GDM1 (cell line): Measurements from ENCODE around the gene VEGFA.
A peak's percentile ranks its signal among the peaks of the same experiment; 100 is the strongest.

Source experiments
- DNase-seq: peaks from one replicate; lab custom pipeline; 2025; lab: John Stamatoyannopoulos, UW

The VEGFA gene

DNA sequence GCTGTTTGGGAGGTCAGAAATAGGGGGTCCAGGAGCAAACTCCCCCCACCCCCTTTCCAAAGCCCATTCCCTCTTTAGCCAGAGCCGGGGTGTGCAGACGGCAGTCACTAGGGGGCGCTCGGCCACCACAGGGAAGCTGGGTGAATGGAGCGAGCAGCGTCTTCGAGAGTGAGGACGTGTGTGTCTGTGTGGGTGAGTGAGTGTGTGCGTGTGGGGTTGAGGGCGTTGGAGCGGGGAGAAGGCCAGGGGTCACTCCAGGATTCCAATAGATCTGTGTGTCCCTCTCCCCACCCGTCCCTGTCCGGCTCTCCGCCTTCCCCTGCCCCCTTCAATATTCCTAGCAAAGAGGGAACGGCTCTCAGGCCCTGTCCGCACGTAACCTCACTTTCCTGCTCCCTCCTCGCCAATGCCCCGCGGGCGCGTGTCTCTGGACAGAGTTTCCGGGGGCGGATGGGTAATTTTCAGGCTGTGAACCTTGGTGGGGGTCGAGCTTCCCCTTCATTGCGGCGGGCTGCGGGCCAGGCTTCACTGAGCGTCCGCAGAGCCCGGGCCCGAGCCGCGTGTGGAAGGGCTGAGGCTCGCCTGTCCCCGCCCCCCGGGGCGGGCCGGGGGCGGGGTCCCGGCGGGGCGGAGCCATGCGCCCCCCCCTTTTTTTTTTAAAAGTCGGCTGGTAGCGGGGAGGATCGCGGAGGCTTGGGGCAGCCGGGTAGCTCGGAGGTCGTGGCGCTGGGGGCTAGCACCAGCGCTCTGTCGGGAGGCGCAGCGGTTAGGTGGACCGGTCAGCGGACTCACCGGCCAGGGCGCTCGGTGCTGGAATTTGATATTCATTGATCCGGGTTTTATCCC, at the start of gene VEGFA:
Gene VEGFA, plus strand, starts transcription at position 686 of the 846 bp plus-strand sequence.
- DNase-seq, result peak; percentile 74

DNA sequence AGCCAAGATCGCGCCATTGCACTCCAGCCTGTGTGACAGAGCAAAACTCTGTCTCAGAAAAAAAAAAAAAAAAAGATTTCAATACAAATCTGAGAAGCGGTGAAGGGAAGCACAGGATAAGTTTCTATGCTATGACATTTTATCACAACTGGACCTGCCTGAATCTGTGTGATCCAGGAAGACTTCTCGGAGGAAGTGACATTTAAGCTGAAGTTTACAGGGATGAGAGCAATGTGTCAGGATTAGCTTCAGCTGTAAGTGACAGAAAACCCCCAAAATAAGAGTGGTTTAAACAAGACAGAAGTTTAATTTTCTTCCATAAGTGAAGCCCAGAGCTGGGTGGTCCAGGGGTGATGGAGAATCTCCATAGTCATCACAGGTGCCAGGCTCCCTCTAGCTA, 49.0 kb upstream of the VEGFA start:
- DNase-seq, result no peak

DNA sequence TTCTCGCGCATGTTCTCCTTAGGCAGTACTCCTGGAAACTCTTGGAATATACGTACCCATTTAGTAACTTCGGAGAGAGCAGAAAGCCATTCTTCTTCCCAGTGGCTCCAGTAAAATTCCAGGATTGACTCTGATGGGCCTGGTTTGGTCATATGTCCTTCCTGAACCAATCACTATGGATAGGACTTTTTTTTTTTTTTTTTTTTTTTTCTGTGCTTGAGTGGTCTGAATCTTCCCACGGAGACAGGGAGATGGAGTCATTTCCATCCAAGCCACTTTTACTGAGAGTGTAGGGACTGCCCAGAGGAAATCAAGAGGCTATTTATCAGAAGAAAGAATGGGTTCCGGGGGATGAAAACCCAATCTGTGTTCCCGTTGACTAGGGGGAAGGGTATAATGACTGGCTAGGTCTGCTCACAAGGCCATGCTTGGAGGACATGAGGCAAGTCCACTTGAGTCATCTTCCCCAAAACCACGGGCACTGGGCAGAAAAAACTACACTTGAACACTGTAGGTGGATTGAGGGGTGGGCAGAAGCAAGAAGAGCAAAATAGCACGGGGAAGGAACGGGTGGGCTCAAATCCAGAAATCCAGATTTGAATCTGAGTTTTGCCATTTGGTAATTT, 47.0 kb upstream of the VEGFA start:
- DNase-seq, result no peak

DNA sequence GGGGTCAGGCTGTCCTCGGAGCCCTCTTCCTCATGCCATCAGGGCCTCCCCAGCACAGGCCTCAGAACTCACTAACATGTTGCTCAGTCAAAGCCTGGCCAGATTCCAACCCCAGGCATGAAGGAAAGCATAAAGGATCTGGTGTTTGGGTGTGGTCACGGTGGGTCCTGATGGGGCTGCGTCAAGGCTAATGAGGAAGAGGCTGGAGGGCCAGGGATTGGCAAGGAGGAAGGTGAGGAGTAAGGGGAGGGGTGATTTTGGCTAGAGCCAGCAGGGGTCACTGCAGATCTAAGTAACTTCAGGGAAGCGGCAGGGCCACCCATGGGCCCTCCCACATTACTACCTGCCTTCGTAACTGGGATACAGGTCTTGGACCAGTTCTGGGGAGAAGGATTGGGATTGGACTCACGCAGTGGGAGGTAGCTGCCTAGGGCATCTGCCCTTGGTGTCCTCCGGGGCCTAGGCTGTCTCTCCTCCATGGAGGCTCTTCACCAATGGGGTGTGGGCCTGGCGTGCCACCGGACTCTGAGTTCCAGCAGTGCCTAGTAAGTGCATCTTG, 46.2 kb upstream of the VEGFA start:
- peak; percentile 59 for DNase-seq

DNA sequence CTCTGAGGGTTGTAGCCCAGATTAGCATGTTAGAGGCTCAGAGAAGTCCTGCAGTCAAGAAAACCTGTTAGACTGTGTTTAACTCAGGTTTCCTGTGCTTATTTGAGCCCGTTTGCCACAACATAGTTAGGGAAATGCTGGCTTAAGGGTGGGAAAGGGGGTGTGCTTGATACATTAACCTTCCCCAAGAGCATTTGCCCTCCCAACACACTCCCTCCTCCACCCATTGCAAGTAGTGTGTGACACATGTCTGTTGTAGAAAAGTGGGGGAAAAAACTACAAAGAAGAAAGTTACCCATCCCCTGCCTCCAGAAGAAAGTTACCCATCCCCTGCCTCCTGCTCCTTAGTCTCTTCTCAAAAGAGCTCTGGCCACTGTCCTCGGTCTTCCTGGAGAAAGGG, 45.7 kb upstream of the VEGFA start:
- DNase-seq, result no peak

DNA sequence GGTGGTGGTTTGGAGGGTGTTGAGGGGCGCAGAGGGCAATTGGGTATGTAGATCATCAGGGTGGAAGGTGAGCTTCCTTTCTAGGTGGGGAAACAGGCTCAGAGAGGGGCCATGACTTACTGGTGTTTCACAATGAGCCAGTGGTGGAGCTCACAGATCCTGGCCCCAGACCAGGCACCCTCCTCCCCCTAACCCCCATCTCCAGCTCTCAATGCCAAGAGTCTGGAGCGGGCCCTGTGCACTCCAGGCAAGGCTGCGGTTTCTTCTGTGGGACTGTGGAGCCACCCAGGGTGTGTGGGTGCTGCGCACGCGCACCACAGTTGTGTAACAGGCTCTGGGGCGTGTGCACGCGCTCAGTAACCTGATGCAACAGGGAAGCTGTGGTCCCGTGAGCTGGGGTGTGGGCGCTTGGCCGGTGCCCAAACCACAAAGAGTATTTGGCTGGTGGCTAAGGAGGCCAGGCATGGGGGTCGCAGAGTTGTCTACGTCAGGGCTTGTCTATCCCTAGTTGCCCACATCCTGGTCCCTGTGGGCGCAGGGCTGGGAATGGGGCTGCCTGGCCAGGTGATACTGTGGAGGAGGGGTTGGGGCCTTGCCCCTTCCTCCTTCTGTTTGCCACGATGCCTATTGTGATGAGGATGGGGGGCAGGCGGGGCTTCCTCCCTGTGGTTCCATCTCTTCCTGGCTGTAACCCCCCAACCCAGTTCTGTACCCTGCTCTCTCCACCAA, 44.9 kb upstream of the VEGFA start:
- peak; percentile 94 for DNase-seq

DNA sequence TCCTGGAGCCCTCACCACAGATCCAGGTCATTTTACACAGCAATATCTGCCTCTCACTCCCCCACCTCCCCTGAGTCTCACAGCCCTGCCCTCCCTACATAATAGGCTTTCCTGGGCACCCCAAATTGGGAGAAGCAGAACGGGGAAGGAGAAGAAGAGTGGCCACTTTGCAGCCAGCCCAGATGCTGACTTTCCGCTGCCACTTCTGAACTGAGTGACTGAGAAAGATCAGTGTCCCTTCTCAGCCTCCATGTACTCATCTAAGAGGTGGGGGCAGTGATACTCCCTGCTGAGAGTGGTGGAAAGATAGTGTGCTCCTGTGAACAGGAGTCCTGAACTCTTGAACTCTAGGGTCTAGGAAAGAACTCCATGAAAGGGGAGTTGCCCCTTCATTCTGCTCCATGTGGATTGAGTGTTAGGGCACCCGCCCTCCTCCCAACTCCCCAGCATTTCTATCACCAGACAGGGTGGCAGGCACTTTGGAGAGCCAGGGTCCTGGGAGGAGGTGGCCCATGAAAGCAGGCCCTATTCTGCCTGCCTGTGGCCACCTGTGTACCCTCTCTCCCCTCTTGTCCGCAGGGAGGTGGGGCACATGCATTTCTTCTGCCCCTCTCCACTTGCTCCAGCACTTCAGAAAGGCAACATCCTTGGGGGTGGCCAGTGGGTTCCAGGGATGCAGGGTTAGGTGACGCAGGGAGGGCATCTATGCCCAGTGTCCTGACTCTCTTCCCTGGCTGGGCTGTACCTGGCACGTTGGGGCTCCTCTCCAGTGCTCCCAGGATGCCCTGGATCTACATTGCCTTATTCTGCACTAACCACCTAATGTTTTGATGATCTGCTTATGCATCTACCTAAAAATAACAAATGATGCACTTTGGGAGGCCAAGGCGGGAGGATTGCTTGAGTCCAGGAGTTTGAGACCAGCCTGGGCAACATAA, 44.1 kb upstream of the VEGFA start:
- DNase-seq, result no peak

DNA sequence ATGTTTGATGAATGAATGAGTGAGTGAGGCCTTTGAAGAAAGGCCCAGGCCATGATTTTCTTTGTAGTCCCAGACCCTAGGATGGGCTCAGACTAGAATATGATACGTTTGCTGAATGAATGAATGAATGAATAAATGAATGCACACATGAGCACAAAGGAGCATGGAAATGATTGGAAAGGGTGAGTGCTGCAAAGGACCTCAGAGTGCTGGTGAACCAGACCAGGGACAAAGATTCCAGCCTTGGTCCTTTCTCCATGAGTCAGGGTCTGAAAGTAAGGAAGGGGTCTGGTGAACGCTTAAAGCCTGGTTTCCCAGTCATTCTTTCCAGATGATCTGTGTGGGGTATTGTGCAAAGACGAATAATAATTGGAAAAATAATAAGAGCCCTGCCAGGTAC, 42.4 kb upstream of the VEGFA start:
- DNase-seq, result no peak

DNA sequence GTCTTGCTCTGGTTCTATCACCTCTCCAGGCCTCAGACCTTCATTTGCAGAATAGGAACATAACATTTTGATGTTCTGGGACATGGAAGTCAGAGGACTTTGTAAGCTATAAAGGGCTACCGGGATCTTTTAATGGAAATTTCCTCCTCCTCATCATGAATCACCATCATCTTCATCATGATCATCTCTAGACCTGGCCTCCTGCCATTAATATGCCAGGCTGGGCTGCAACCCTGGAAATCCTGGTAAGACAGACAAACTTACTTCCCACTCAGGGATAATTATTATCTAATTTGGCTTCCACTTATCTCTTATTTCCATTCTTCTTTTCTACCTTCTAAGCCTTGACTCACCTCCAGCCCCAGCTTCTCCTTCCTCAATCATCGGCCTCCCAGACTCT, 41.4 kb upstream of the VEGFA start:
- no peak for DNase-seq

DNA sequence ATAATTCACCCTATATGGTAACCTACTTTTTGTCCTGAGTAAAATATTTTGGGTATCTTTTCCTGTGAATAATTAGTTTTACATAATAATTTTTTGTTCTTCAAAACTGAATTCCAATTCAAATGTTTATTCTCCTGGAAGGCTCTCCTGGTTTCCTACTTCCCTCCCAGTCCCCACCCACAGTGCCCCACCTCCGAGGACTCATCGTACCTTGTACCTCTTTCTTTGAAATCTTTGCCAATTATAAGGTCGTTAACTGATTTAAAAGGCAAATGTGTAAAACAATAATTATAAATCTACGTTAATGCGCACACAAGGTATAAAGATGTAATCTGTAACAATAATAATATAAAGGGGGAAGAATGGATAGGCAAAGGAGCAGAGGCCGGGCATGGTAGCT, 40.5 kb upstream of the VEGFA start:
- DNase-seq, result no peak

DNA sequence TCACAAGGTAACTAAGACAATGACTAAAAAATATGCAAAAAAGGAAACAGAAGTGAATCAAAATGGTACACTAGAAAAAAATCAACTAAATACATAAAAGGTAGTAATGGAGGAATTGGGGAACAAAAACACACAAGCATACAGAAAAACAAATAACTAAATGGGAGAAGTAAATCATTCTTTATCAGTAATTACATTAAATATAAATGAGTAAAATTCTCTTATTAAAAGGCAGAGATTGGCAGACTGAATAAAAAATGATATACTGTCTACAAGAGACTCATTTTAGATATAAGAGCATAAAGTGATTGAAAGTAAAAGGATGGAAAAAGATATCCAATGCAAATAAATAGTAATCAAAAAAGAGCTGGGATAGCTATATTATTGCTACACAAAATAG, 39.4 kb upstream of the VEGFA start:
- no peak for DNase-seq

DNA sequence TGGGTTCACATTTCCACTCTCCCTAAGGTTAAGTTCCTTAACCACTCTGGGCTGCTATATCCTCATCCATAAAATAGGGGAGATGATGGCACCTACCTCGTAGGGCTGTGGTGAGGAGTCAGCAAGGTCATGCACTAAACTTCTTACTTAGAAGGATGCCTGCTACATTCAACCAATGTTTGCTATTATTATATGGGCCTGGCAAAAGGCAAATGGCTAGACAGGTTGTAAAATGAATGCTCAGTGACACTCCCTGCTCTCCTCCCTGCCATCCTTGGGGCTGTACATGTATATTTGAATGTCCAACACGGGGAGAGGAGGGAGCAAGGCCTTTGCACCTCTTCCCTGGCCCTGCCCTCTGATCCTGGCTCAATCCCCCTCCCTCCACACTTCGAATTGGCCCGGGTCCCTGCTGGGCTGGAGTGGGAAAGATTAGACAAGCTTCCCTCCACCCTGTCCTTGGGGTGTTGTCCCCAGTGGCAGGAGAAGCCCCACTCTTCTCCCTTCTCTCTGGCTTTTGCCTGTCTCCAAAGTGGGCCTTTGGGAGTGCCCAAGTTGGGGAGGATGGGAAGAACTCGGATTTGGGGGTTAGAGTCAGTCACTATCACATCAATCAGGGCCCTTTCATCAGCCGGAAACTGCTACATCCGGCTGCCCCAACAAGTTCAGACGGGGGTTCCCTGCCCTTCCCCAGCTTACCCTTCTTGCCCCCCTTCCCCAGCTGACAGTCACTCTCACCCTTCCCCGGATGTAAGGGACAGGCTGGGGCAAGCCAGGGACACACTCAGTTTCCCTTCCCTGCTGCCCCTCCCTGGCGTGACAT, 36.3 kb upstream of the VEGFA start:
- no peak for DNase-seq

DNA sequence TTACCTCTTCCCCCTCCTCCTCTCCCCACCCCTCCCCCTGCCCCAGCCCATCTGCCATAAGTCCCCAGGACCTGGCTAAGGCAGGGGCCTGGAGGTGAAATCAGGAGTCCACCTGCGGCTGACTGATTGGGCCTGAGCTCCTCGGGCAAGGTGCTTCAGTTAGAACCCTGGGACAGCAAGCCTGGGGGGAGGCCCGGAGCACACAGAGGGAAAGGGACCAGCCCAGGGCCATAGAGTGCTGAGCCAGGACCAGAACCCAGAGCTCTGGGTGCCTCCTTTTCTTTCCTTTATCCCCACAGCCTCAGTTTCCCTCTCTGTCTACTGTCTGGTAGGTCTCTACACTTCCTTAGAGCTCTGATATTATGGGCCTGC, 35.7 kb upstream of the VEGFA start:
- DNase-seq, result no peak

DNA sequence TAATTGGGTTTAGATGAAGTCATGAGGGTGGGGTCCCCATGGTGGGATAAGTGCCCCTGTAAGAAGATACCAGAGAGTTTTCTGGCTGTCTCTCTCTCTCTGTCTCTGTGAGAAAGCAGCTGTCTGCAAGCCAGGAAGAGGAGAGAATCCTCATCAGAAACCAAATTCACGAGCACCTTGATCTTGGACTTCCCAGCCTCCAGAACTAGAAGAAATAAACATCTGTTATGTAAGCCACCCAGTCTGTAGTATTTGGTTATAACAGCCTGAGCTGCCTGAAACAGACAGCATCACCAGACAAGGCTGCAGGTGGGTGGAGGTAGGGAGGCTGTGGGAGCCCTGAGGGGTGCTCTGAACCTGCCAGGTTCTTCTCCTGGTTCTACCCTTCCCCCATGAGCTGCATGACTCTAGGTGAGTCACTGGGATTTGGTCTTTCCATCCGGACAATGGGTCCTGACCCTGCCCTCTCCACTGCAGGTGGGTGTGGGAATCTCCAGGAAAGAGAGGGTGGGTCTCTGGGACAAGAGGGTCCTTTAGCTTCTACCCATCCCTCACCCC, 34.3 kb upstream of the VEGFA start:
- no peak for DNase-seq

DNA sequence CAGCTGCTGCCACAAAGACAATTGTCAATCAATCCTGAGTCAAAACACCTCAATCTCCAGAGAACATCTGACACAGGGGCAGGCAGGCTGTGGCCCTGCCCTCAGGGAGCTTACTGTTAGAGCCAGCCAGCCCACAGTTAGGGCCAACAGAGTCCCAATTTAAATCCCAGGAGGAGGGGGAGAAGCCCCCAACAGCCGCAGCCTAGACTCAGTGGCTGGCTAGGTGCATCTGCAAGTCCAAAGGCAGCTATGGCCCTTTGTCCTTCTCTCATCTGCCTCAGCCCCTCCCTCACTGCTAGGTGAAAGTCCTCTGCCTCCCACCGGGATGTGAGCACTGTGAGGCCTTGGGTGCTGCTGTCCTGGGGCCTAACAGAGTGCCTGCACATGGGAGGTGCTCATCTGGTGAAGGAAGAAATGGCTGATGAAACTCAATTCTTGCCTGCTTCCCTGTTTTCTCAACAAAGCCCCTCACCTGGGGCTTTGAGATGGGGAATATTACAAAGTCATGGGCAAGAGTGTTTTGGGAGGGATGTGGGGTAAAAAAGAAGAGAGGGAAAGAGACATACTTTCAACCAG, 33.7 kb upstream of the VEGFA start:
- DNase-seq, result no peak

DNA sequence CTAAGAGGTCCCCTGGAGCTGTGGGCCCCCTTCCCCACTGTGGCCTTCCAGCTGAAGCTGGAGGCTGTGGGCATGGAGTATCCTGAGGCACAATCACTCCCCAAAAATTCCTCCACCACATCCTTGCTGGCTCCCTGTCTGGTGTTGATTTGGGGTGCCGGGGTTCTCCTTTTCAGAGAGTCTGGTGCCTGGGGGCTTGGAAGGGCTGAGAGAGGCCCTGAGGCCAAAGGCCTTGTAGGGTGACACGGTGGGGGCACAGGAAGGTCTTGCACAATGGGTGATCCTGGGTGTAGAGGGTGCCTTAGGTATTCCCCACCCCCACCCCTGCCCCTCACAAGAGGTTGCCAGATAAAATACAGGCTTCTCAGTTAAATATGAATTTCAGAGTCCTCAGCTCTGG, 33.2 kb upstream of the VEGFA start:
- DNase-seq, result no peak

DNA sequence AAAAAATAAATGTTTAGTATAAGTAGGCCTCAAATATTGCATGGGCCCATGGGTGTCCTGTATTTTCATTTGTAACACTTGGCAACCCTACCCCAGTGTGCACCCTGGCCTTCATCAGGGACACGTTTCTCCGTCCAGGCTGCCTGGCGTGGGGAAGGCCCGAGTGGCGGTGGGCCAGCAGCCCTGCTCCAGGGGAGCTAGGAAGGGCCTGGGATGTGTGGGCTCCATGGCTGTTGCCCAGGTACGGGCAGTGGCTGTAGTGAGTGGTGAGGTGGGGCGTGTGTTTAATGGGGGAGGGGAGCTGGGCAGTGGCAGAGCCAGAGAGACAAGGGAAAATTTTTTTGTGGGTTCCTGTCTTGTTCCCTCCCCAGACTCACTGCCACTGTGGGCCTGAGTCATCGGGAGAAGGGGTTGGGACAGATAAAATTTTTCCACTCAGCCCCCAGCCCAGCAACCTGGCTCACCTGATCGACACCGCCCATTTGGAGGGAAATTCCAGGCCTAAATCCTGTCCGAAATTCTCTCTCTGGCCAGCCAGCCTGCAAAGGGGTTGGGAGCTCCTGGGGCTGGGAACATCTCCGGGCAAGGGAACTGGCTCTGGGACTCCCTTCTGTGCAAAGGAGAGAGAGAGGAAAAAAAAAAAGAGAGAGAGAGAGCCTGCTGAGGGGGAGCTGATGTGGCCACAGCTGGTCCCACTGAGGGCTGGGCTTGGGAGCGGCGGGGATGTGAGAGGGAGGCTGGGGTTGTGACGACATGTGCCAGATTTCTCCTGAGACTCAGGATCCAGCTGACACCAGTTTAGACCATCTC, 32.5 kb upstream of the VEGFA start:
- DNase-seq, result no peak

DNA sequence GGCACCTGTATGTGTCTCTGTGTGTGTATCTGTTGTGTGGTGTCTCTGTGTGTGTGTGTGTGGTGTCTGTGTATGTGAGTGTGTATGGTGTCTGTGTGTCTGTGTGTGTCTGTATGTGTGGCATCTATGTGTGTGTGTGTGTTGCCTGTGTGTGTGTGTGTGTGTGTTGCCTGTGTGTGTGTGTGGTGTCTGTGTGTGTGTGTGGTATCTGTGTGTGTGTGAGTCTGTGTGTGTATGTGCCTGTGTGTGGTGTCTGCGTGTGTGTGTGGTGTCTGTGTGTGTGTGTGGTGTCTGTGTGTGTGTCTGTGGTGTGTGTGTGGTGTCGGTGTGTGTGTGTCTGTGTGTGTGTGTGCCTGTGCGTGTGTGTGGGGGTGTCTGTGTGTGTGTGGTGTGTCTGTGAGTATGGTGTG, 31.7 kb upstream of the VEGFA start:
- DNase-seq, result no peak
